CD4-positive, alpha-beta T cell treated with Interferon alpha-2 for 1 hour (primary cell): ENCODE data around the gene ATRX.
A peak's percentile ranks its signal among the peaks of the same experiment; 100 is the strongest.
"Not testable (repeated sequence)": the region's sequence is repeated elsewhere in the genome, so short reads cannot be mapped to it uniquely, and the experiment has no call there.

Source experiments
- DNase-seq, 2 donors: peaks; one replicate each; pipeline ENCODE4 v3.0.0-alpha.2; 2020 to 2022

Gene ATRX, protein sequence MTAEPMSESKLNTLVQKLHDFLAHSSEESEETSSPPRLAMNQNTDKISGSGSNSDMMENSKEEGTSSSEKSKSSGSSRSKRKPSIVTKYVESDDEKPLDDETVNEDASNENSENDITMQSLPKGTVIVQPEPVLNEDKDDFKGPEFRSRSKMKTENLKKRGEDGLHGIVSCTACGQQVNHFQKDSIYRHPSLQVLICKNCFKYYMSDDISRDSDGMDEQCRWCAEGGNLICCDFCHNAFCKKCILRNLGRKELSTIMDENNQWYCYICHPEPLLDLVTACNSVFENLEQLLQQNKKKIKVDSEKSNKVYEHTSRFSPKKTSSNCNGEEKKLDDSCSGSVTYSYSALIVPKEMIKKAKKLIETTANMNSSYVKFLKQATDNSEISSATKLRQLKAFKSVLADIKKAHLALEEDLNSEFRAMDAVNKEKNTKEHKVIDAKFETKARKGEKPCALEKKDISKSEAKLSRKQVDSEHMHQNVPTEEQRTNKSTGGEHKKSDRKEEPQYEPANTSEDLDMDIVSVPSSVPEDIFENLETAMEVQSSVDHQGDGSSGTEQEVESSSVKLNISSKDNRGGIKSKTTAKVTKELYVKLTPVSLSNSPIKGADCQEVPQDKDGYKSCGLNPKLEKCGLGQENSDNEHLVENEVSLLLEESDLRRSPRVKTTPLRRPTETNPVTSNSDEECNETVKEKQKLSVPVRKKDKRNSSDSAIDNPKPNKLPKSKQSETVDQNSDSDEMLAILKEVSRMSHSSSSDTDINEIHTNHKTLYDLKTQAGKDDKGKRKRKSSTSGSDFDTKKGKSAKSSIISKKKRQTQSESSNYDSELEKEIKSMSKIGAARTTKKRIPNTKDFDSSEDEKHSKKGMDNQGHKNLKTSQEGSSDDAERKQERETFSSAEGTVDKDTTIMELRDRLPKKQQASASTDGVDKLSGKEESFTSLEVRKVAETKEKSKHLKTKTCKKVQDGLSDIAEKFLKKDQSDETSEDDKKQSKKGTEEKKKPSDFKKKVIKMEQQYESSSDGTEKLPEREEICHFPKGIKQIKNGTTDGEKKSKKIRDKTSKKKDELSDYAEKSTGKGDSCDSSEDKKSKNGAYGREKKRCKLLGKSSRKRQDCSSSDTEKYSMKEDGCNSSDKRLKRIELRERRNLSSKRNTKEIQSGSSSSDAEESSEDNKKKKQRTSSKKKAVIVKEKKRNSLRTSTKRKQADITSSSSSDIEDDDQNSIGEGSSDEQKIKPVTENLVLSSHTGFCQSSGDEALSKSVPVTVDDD (N-terminal part only)

DNA sequence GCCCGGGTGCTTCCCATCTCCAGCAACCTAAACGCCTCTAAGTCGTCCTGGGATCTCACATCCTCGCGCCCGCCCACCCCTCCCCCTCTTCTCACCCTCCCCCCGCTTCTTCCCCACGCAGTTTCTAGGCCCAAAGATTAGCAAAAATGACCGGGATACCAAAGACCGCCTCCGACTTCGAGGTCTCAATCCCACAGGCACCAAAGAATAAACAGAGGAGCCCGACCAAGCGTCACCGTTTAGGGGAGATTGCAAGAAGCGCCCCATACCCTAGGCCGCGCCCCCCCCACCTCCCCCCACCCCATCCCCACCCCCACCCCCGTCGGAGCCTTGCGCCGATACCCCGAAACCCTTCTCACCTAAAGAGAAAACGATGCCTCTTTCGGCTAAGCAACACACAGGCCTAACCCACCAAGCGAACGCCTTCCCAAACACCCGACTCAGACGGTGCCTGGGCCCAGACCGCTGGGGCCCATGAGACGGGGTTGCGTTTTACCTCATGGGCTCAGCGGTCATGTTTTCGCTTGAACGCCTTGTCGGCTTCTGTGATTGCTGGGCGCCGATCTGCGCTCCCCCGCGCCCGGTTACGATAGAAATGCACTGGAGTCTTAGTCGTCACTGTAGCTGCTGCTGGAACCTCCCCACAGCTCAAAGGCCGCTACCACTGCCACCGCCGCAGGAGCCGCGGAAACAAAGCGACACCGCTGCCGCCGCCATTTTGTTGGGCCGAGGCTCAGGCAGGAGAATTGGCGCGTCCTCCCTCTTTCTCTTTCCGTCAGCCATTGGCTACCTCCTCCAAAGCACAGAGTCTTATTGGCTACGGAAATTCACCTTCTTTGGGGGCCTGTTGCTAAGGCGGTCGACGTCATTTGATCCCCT lies at the start of gene ATRX:
Gene ATRX (minus strand): TSS at position 731 of the 879 bp plus-strand sequence. CDS start 215 bp downstream, at position 516.
- DNase-seq = peak; percentile 77 to 87

DNA sequence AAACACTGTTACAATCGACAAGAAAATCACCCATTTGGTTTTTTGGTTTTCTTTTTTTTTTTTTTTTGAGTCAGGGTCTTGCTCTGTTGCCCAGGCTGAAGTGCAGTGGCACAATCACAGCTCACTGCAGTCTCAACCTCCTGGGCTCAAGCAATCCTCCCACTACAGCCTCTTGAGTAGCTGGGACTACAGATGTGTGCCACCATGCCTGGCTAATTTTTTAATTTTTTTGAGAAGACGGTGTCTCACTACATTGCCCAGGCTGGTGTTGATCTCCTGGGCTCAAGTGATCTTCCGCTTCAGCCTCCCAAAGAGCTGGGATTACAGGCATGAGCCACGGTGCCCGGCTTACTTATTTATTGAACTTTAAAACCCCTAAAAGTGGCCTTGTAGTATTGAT lies 45.5 kb upstream of the ATRX start:
- DNase-seq = not testable (repeated sequence)

DNA sequence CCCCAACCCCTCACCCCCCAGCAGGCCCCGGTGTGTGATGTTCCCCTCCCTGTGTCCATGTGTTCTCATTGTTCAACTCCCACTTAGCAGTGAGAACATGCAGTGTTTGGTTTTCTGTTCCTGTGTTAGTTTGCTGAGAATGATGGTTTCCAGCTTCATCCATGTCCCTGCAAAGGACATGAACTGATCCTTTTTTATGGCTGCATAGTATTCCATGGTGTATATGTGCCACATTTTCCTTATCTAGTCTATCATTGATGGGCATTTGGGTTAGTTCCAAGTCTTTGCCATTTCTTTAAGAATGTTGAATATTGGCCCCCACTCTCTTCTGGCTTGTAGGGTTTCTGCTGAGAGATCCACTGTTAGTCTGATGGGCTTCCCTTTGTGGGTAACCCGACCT lies 36.0 kb upstream of the ATRX start:
- DNase-seq = not testable (repeated sequence)

DNA sequence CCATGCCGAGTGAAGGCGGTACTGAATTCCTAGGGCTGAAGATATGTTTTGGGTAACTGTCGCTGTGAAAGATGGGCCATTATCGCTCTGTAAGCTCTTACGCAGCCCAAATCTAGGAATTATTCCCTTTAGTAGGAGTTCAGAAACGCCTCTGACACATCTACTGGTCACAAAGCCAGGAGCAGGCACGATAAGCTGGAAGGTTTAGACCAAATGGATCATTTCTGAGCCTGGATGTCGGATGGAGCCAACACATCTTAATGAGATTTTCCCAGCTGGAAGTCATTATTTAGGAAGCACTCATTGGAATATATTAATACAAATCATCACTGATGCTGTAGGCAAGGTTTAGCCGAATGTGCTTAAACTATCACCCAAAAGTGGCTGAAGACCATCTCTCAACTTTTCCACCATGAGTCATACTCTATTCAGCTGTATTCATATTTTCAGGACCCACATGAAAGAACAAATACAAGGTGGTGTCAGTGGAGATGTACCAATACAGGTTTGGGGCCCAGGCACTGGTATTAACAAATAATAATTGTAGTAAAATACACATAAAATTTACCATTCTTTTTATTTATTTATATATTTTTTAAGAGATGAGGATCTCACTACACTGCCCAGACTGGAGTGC lies 34.2 kb upstream of the ATRX start:
- no peak for DNase-seq

DNA sequence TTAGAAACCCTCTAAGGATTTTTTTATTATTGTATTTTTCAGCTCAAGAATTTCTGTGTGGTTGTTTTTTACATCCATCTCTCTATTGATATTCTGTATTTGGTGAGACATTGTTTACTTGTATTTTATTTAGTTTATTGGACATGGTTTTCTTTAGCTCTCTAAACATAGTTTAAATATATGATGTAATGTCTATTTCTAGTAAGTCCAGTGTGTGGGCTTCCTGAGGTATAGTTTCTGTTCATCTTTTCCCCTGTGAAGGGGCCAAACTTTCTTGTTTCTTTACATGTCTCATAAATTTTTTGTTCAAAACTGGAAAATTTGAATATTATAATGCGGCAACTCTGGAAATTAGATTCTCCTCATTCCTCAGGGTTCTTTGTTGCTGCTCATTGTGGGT lies 28.2 kb upstream of the ATRX start:
- no peak for DNase-seq

DNA sequence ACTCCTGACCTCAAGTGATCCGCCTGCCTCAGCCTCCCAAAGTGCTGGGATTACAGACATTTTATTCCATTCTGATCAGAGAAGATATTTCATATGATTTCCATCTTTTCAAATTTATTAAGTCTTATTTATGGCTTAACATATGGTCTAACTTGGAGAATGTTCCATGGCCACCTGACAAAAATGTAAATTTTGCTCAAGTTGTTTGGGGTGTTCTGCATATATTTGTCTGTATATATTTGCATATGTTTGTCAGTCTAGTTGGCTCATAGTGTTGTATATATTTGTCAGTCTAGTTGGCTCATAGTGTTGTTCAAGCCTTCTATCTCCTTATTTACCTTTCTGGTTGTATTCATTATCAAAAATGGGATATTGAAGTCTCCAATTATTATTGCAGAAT lies 16.2 kb upstream of the ATRX start:
- no peak for DNase-seq

DNA sequence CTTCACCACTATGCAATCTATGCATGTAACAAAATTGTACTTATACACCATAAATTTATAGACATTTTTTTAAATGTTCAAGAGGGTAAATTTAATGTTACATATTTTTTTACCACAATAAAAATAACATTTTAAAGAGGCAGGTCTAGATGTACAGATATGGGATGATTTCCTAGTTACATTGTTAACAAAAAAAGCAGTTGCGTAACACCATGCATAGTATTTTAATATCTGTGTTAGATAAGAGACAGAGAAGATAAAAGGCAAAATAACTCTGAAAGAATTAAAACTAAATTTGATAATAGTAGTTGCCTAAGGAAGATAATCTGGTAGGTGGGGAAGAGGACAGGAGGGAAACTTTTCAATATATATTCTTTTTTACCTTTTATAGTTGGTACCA lies 9.1 kb upstream of the ATRX start:
- no peak for DNase-seq

DNA sequence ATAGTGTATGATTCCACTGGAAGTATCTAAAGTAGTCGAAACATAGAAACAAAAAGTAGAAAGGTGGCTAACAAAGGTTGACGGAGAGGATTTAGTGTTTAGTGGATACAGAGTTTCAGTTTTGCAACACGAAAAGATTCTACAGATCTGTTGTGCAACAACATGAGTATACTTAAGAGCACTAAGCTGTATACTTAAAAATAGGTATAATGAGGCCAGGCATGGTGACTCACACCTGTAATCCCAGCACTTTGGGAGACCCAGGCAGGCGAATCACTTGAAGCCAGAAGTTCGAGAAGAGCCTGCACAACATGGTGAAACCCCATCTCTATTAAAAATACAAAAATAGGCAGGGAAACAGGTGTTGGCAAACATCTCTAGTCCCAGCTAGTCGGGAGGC lies 7.9 kb upstream of the ATRX start:
- no peak for DNase-seq

DNA sequence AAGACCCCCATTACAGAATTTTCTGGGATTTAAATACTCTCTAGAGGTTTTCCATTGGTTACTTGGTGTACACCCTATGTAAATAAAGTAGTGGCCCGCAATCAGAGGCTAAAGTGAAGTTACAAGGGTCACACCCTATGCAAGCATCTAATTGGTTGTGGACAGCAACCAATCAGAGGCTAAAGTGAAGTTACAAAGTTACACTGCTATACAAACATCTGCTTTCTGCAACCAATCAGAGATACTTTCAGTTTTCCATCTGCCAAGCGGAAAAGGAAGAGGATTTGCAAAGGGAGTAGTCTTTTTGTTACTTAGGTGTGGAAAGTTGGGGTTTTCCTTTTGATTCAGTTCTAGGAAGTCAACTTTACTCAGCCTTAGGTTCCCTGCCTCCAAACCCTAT lies 2.0 kb upstream of the ATRX start:
- peak; percentile 23 to 79 for DNase-seq

DNA sequence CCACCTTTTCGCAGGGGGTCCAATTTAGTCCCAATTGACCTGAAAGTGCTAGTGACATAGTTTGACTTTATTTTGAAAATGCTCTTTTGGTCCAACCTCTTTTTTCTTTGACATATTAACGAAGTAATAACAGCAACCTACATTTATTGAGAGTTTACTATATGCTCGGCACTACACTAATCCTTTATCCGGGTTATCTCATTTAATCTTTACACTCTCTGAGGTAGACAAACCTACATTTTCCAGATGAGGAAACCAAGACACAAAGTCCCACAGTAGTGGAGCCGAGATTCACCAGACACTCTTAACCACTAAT lies 307 bp upstream of the ATRX start:
- DNase-seq = no peak

DNA sequence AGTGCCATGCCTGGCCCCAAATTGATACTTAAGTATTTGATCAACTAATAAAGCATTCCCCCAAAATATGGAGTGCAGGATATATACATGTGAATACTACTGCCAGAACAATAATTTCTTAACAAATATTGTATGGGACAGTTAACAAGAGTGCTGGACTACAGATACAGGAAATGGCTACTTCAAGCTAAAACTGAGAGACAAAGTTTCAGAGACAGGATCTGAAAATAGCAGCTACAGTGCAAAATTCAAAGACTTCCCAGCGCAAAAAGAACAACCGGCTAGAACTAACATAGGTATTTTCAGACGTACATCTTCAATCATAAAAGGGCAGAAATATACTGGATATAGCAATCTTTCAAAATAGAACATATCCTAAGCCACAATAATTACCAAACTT lies 6.3 kb downstream of the ATRX start:
- DNase-seq = no peak

DNA sequence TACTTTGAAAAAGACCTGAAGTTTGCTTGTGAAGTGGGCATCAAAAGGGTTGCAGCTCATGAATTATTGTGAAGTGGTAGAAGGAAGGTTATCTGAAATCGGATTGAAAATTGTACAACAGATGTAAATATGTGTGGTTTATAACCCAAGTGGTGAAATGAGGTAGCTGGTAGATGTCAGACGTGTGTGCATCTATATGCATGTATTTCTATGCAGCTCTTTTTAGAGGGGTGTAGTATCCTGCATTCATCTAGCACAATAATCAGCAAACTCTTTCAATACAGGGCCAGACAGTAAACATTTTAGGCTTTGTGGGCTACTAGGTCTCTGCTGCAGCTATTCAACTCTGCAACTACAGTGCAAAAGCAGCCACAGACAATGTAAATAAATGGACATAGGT lies 9.4 kb downstream of the ATRX start:
- no peak for DNase-seq

DNA sequence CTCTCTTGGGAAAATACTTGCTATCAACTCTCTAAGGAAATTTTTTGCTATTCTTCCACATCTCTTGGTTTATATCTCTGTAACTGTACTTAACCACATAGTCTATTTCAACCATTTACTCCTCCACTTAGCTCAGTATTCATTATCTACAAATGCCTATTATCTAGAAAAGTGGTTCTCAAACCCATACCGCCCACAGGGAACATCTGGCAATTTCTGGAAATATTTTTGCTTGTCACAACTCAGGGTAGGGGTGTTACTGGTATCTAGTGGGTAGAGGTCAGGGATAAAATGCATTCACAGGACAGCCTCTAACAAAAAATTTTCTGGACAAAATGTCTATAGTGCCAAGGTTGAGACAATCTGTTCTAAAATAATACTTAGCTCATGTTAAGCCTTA lies 14.4 kb downstream of the ATRX start:
- DNase-seq = no peak

DNA sequence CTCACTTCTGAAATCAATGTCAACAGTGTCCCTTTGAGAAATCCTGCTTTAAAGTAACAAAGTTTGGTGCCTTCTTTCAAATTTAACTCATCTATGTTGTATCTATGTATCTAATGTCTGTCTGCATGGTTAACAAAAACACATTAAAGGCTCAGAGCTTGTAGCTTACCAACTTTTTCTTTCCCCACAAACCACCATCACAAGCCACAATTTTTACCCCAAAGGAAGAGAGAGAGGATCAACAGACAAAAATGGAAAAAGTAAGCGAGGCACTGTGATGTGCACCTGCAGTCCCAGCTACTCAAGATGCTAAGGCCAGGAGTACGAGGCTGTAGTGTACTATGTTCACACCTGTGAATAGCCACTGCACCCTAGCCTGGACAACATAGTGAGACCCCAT lies 17.2 kb downstream of the ATRX start:
- peak in 1 of 2 donors; percentile 10 for DNase-seq

DNA sequence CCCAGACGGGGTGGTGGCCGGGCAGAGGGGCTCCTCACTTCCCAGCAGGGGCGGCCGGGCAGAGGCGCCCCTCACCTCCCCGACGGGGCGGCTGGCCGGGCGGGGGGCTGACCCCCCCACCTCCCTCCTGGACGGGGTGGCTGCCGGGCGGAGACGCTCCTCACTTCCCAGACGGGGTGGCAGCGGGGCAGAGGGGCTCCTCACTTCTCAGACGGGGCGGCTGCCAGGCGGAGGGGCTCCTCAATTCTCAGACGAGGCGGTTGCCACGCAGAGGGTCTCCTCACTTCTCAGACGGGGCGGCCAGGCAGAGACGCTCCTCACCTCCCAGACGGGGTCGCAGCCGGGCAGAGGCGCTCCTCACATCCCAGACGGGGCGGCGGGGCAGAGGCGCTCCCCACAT lies 19.8 kb downstream of the ATRX start:
- not testable (repeated sequence) for DNase-seq

DNA sequence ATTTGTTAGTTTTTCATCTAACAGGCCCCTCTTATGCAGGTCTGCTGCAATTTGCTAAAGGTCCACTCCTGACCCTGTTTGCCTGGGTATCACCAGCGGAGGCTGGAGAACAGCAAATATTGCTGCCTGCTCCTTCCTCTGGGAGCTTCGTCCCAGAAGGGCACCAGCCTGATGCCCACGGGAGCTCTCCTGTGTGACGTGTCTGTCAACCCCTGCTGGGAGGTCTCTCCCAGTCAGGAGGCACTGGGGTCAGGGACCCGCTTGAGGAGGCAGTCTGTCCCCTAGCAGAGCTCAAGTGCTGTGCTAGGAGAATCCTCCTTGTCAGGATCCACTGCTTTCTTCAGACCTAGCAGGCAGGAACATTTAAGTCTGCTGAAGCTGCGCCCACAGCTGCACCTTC lies 30.5 kb downstream of the ATRX start:
- no peak for DNase-seq

DNA sequence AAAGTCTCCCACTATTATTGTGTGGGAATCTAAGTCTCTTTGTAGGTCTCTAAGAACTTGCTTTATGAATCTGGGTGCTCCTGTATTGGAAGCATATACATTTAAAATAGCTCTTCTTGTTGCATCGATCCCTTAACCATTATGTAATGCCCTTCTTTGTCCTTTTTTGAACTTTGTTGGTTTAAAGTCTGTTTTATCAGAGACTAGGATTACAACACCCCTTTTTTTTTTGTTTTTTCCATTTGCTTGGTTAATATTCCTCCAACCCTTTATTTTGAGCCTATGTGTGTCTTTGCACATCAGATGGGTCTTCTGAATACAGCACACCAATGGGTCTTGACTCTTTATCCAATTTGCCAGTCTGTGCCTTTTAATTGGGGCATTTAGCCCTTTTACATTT lies 32.1 kb downstream of the ATRX start:
- DNase-seq = not testable (repeated sequence)

DNA sequence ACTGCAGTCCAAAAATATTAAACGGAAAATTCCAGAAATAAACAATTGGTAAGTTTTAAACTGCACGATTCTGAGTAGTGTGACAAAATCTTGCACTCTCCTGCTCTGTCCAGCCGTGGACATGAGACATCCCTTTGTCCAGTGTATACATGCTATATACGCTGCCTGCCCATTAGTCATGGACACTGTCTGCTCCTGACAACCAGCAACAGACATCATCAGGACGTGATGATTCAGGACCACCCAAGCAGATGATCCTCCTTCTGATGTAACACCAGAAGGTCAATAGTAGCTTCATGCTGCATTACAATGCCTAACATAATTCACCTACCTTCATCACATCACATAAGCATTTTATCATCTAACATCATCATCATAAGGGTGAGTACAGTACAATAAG lies 36.3 kb downstream of the ATRX start:
- DNase-seq = no peak

DNA sequence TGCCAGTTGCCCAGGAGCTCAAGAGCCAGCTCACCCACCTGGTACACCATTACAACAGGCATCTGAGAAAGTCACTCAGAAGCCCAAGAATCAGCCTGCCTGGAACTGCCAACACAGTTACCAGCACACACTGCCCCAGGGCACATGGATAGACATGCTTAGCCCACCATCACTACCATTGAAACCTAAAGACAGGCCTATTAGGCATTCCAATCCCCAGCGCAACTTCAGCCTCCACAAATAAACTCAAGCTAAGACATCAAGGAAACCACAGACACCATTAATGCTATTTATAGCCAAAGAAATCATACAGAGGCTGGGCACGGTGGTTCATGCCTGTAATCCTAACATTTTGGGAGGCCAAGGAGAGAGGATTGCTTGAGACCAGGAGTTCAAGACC lies 42.3 kb downstream of the ATRX start:
- DNase-seq = peak in 1 of 2 donors; percentile 1

DNA sequence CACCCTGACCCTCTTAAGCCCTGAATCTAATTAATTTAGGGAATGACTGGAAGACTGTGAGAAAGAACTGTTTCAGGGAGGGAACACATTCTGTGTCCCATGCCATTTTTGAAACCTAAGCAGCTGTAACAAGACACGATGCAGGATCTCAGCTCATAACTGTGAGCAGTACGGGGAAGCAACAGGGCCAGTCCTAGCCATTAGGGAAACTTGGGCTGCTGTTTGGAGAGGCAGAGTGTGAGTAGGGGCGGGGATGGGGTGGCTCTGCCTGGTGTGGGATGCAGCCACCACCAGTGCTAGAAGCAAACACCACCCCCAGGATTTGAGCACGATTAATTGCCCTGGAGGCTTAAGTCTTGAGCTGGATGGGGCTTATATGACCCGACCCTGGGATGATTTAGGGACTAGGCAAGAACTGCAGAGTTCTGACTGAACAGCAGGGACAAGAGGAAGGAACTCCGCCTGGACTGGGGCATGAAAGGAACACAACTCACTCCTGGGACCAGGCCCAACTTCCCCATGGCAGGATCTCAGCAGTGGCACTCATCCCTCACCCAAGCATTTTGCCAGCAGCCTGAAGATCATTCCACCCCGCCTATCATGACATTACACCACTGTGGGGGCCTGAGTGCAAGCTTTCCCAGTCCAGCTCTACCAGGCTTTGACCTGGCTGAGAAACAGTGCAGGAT lies 43.1 kb downstream of the ATRX start:
- no peak for DNase-seq

DNA sequence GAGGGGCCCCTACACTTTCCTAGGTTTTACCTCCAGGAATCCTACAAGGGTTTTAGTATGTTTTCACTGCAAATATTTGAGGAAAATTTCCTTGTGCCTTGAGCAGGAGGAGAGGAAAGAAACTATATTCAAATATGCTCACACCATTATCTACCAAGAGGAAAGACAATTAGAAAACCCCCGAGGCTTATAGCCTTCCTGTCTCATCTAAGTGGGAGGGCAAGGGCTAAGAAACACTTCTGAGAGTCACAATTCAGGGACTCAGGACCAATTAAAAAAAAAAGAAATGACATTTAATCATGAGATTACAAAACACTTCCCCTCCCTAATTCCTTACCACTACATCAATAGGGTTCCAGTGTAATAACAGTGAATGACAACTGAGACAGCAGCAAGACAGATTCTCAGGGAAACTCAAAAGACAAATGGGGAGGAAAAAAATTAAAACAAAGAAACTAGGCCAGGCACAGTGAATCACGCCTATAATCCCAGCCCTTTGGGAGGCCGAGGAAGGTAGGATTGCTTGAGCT lies 45.6 kb downstream of the ATRX start:
- DNase-seq = no peak
